ENCODE data around the gene ECT2. TPM values are rescaled to one million over a fixed set of nuclear protein-coding genes. Genes with fewer than 3 reads are reported as not detected.
"Not testable (repeated sequence)": the region's sequence is repeated elsewhere in the genome, so short reads cannot be mapped to it uniquely, and the experiment has no call there.

Gene ECT2
- total RNA-seq, 1 experiment from 2014 or later = 81.3 TPM

- H3K4me2 ChIP-seq (ENCODE audit: insufficient read depth, insufficient read length, low read length) = no peak overlapping the region
- no peak overlapping the region for H3K14ac ChIP-seq (ENCODE audit: insufficient read depth, low read length)
- H3K27me3 Mint-ChIP-seq (ENCODE audit: low read depth) = no peaks in the 10 kb centered on the region
- H3K79me1 ChIP-seq (ENCODE audit: insufficient read depth, low read depth, low read length, poor library complexity, severe bottlenecking) = no peaks in the 10 kb centered on the region
- H4K91ac ChIP-seq (ENCODE audit: insufficient read length, low read depth, low read length) = no peak overlapping the region
- H3K4ac ChIP-seq (ENCODE audit: low read depth, low read length) = no peak overlapping the region
- no peak overlapping the region for H2BK15ac ChIP-seq (ENCODE audit: low read depth, low read length)
- no peaks in the 10 kb centered on the region for H3K23me2 ChIP-seq (ENCODE audit: insufficient read length, low read depth, low read length, poor library complexity, severe bottlenecking)
- no peak overlapping the region for H2AFZ ChIP-seq (ENCODE audit: low read length)
- H3K56ac ChIP-seq (ENCODE audit: insufficient read length, low read depth, low read length) = no peak overlapping the region
- H2BK5ac ChIP-seq (ENCODE audit: insufficient read length, low read length) = no peak overlapping the region
- H4K20me1 ChIP-seq (ENCODE audit: control insufficient read depth, insufficient read depth, insufficient read length) = no peaks in the 10 kb centered on the region
- no peak overlapping the region for H2BK120ac ChIP-seq (ENCODE audit: low read depth, low read length, poor library complexity, severe bottlenecking)
- H2BK20ac ChIP-seq (ENCODE audit: low read depth, low read length, poor library complexity, severe bottlenecking) = no peak overlapping the region
- H3K23ac ChIP-seq (ENCODE audit: insufficient read length, low read depth, low read length) = no peak overlapping the region
- H3K4me1 Mint-ChIP-seq = peaks cover 12 to 19% of the 10 kb centered on the region in 2 experiments
- no peak overlapping the region for H3K27ac Mint-ChIP-seq
- H3K36me3 Mint-ChIP-seq (ENCODE audit: insufficient read depth in 1 of 3, low read depth in 3 of 3) = no peaks in the 10 kb centered on the region
- no peak overlapping the region for H4K8ac ChIP-seq (replicated peaks; ENCODE audit: insufficient read length, low read depth, low read length)
- no peak overlapping the region for H4K5ac ChIP-seq (ENCODE audit: insufficient read length, low read depth, low read length)
- no peak overlapping the region for H3T11ph ChIP-seq (ENCODE audit: low read length)
- no peak overlapping the region for H2BK12ac ChIP-seq (ENCODE audit: insufficient read length, low read depth, low read length)
- H3K79me2 ChIP-seq (ENCODE audit: insufficient read depth, low read length) = no peaks in the 10 kb centered on the region
- H3K4me3 Mint-ChIP-seq = no peak overlapping the region
- H3K27me3 ChIP-seq (ENCODE audit: insufficient read depth, low read length) = no peaks in the 10 kb centered on the region
- no peak overlapping the region for H3K9ac ChIP-seq (ENCODE audit: extremely low read depth, insufficient read length, low read length)
- no peaks in the 10 kb centered on the region for H3K4me1 ChIP-seq (ENCODE audit: insufficient read depth, low read length)
- H3K9me3 Mint-ChIP-seq = no peaks in the 10 kb centered on the region
- H3K9me3 ChIP-seq (ENCODE audit: control insufficient read depth, low read depth, low read length) = no peaks in the 10 kb centered on the region
- no peak overlapping the region for H3K18ac ChIP-seq (ENCODE audit: insufficient read length, low read depth, low read length)
- no peak for DNase-seq
- TF ChIP-seq, protein P1, sequence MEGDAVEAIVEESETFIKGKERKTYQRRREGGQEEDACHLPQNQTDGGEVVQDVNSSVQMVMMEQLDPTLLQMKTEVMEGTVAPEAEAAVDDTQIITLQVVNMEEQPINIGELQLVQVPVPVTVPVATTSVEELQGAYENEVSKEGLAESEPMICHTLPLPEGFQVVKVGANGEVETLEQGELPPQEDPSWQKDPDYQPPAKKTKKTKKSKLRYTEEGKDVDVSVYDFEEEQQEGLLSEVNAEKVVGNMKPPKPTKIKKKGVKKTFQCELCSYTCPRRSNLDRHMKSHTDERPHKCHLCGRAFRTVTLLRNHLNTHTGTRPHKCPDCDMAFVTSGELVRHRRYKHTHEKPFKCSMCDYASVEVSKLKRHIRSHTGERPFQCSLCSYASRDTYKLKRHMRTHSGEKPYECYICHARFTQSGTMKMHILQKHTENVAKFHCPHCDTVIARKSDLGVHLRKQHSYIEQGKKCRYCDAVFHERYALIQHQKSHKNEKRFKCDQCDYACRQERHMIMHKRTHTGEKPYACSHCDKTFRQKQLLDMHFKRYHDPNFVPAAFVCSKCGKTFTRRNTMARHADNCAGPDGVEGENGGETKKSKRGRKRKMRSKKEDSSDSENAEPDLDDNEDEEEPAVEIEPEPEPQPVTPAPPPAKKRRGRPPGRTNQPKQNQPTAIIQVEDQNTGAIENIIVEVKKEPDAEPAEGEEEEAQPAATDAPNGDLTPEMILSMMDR (conservative IDR thresholded peaks at IDR 0.05) = no peak
- H3K27ac ChIP-seq (ENCODE audit: insufficient read length, low read depth, low read length) = no peak overlapping the region
- H2AK5ac ChIP-seq (ENCODE audit: insufficient read length, low read length) = no peak overlapping the region
- no CpG with 5 or more reads among the region's 3 CpGs for WGBS (ENCODE audit: extremely low coverage, insufficient read length, low lambda C conversion rate)
Observed at GRCh38 chr3:172702256-172702655, 48.3 kb upstream of the ECT2 start.

DNA sequence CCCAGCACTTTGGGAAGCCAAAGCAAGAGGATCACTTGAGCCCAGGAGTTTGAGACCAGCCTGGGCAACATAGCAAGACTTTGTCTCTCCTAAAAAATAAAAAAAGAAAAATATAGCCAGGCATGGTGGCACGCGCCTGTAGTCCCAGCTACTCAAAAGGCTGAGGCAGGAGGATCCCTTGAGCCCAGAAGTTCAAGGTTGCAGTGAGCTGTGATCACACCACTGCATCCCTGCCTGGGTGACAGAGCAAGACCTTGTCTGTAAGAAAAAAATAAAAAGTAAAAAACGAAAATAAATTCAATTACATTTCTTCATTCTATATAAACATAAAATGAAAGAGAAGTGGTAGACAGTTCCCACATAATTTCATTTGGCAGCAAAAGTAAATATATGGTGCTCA, 47.8 kb upstream of the ECT2 start:
- not testable (repeated sequence) for H3K36me3 Mint-ChIP-seq (ENCODE audit: insufficient read depth in 1 of 3, low read depth in 3 of 3); H3K27me3 ChIP-seq (ENCODE audit: insufficient read depth, low read length); H3K56ac ChIP-seq (ENCODE audit: insufficient read length, low read depth, low read length); H3K23ac ChIP-seq (ENCODE audit: insufficient read length, low read depth, low read length); H3K27ac Mint-ChIP-seq; H3K9ac ChIP-seq (ENCODE audit: extremely low read depth, insufficient read length, low read length); H2BK20ac ChIP-seq (ENCODE audit: low read depth, low read length, poor library complexity, severe bottlenecking); DNase-seq; H3K9me3 Mint-ChIP-seq; H2AFZ ChIP-seq (ENCODE audit: low read length); H2BK15ac ChIP-seq (ENCODE audit: low read depth, low read length); H3K4me3 Mint-ChIP-seq; H3K79me2 ChIP-seq (ENCODE audit: insufficient read depth, low read length); H4K91ac ChIP-seq (ENCODE audit: insufficient read length, low read depth, low read length); H3T11ph ChIP-seq (ENCODE audit: low read length); H3K4me1 ChIP-seq (ENCODE audit: insufficient read depth, low read length); H2AK5ac ChIP-seq (ENCODE audit: insufficient read length, low read length); H3K18ac ChIP-seq (ENCODE audit: insufficient read length, low read depth, low read length); H3K4me2 ChIP-seq (ENCODE audit: insufficient read depth, insufficient read length, low read length); H3K9me3 ChIP-seq (ENCODE audit: control insufficient read depth, low read depth, low read length); H3K14ac ChIP-seq (ENCODE audit: insufficient read depth, low read length); H4K5ac ChIP-seq (ENCODE audit: insufficient read length, low read depth, low read length); H2BK120ac ChIP-seq (ENCODE audit: low read depth, low read length, poor library complexity, severe bottlenecking); H2BK5ac ChIP-seq (ENCODE audit: insufficient read length, low read length); H4K20me1 ChIP-seq (ENCODE audit: control insufficient read depth, insufficient read depth, insufficient read length); H3K23me2 ChIP-seq (ENCODE audit: insufficient read length, low read depth, low read length, poor library complexity, severe bottlenecking); H4K8ac ChIP-seq (replicated peaks; ENCODE audit: insufficient read length, low read depth, low read length); H3K27me3 Mint-ChIP-seq (ENCODE audit: low read depth); H2BK12ac ChIP-seq (ENCODE audit: insufficient read length, low read depth, low read length); H3K27ac ChIP-seq (ENCODE audit: insufficient read length, low read depth, low read length); H3K4ac ChIP-seq (ENCODE audit: low read depth, low read length); H3K79me1 ChIP-seq (ENCODE audit: insufficient read depth, low read depth, low read length, poor library complexity, severe bottlenecking)
- H3K4me1 Mint-ChIP-seq = peaks cover 9 to 16% of the 10 kb centered on the region in 2 experiments
- WGBS (ENCODE audit: extremely low coverage, insufficient read length, low lambda C conversion rate) = no CpG with 5 or more reads among the region's 3 CpGs
